OCI-LY1 (cell line): ENCODE measurements around the gene NFE2L1.
A peak's percentile ranks its signal among the peaks of the same experiment; 100 is the strongest.

Source experiments
- H2AFZ ChIP-seq: fragments of 200-600 bp; sonication (generic), shearing (Covaris generic); 2 replicates; pipeline ENCODE4 v1.6.0; 2014; ENCODE audit warnings: antibody characterized with exemption, mild to moderate bottlenecking, low read length
- H3F3A ChIP-seq: fragments of 200-600 bp; sonication (generic), shearing (Covaris generic); 2 replicates; pipeline ENCODE4 v1.6.0; 2014; ENCODE audit warnings: mild to moderate bottlenecking, antibody characterized with exemption, low read length, moderate library complexity; ENCODE audit not compliant: insufficient read depth
- H3K27ac ChIP-seq: fragments of 200-600 bp; sonication (generic); 2 replicates; pipeline ENCODE4 v1.5.1; 2014; ENCODE audit warnings: low read length, mixed run types, mild to moderate bottlenecking, low read depth; ENCODE audit not compliant: poor library complexity, severe bottlenecking
- H3K27me3 ChIP-seq: fragments of 200-600 bp; sonication (generic); 2 replicates; pipeline ENCODE4 v1.6.0; 2014; ENCODE audit warnings: antibody characterized with exemption, mild to moderate bottlenecking, low read length, moderate library complexity; ENCODE audit not compliant: insufficient read depth
- H3K36me3 ChIP-seq: fragments of 200-600 bp; sonication (generic); 2 replicates; pipeline ENCODE4 v1.6.1; 2014; ENCODE audit warnings: mild to moderate bottlenecking, antibody characterized with exemption, low read length, moderate library complexity, mixed read lengths; ENCODE audit not compliant: insufficient read depth
- H3K4me1 ChIP-seq: fragments of 200-600 bp; sonication (generic); 2 replicates; pipeline ENCODE4 v1.5.1; 2014; ENCODE audit warnings: mild to moderate bottlenecking, low read length, moderate library complexity; ENCODE audit not compliant: insufficient read depth, severe bottlenecking
- H3K4me2 ChIP-seq: fragments of 200-600 bp; sonication (generic), shearing (Covaris generic); 2 replicates; pipeline ENCODE4 v1.6.1; 2014; ENCODE audit warnings: low read length
- H3K4me3 ChIP-seq: fragments of 200-600 bp; sonication (generic); 2 replicates; pipeline ENCODE4 v1.5.1; 2014; ENCODE audit warnings: low read length, low read depth, mild to moderate bottlenecking, mixed read lengths; ENCODE audit not compliant: poor library complexity, severe bottlenecking
- H3K79me2 ChIP-seq: fragments of 200-600 bp; shearing (Covaris generic); 2 replicates; pipeline ENCODE4 v1.6.1; 2016; ENCODE audit warnings: mixed run types, low read length, mixed read lengths; ENCODE audit not compliant: insufficient read depth
- H3K9ac ChIP-seq: fragments of 200-600 bp; sonication (generic), shearing (Covaris generic); 2 replicates; pipeline ENCODE4 v1.6.1; 2014; ENCODE audit warnings: mild to moderate bottlenecking, low read length, mixed read lengths
- H3K9me2 ChIP-seq: fragments of 200-600 bp; sonication (generic), shearing (Covaris generic); 2 replicates; pipeline ENCODE4 v1.6.1; 2014; ENCODE audit warnings: low read depth, mild to moderate bottlenecking, low read length, mixed read lengths
- H3K9me3 ChIP-seq: fragments of 200-600 bp; shearing (Covaris generic); 2 replicates; pipeline ENCODE4 v1.6.1; 2014; ENCODE audit warnings: low read length, mixed read lengths
- H4K20me1 ChIP-seq: fragments of 200-600 bp; sonication (generic), shearing (Covaris generic); 2 replicates; pipeline ENCODE4 v1.6.0; 2016; ENCODE audit warnings: mild to moderate bottlenecking, low read length; ENCODE audit not compliant: insufficient read depth
- CTCF ChIP-seq: fragments of 200-600 bp; sonication (generic), shearing (Covaris generic); IDR thresholded peaks from 2 replicates; pipeline ENCODE4 v1.5.1; 2017; ENCODE audit warnings: mild to moderate bottlenecking, antibody characterized with exemption, low read length, moderate library complexity, mixed read lengths
- EZH2 ChIP-seq: fragments of 200-600 bp; sonication (generic), shearing (Covaris generic); IDR thresholded peaks from 2 replicates; pipeline ENCODE4 v1.8.0; 2017; ENCODE audit warnings: borderline replicate concordance, mixed run types, mild to moderate bottlenecking, antibody characterized with exemption, low read length, moderate library complexity, mixed read lengths

NFE2L1 gene

GRCh38 chr17:48100591-48101011 lies 52.4 kb downstream of the NFE2L1 start:
- Histone ChIP-seq H3K4me3 (peak overlapping the region; percentile 75), H3K36me3 (no peaks in the 10 kb centered on the region), H2AFZ (no peak overlapping the region), H3K9me2 (no peaks in the 10 kb centered on the region), H3K27ac (no peak overlapping the region), H3K27me3 (no peaks in the 10 kb centered on the region), H3K9me3 (peaks cover 3% of the 10 kb centered on the region), H3F3A (no peaks in the 10 kb centered on the region), H3K79me2 (peaks cover 20% of the 10 kb centered on the region), H3K4me2 (peak overlapping the region; percentile 78), H4K20me1 (no peaks in the 10 kb centered on the region), H3K4me1 (peaks cover 21% of the 10 kb centered on the region), H3K9ac (peak overlapping the region; percentile 65)
- TF ChIP-seq EZH2 (no peak), CTCF (no peak)

- Histone ChIP-seq H3K9me2 (no peaks in the 10 kb centered on the region), H3F3A (no peaks in the 10 kb centered on the region), H3K36me3 (no peaks in the 10 kb centered on the region), H3K4me1 (peaks cover 21% of the 10 kb centered on the region), H3K4me2 (peak within 1 kb of the TSS; percentile 78), H3K79me2 (peaks cover 17% of the 10 kb centered on the region), H3K27me3 (no peaks in the 10 kb centered on the region), H3K27ac (peak within 1 kb of the TSS; percentile 47), H2AFZ (no peak within 1 kb of the TSS), H3K4me3 (peak within 1 kb of the TSS; percentile 75), H3K9me3 (peaks cover 3% of the 10 kb centered on the region), H3K9ac (peak within 1 kb of the TSS; percentile 65), H4K20me1 (no peaks in the 10 kb centered on the region)
- TF ChIP-seq EZH2 = no peak
These were observed 53.0 kb downstream of the NFE2L1 start, which contains the start of gene CBX1 for GRCh38 chr17:48101012-48101720. CBX1 (minus strand) TSS chr17:48101478; CDS start chr17:48077004, 24,474 bp downstream.

GRCh38 chr17:48102043-48102750 lies 54.0 kb downstream of the NFE2L1 start:
- Histone ChIP-seq H3K36me3 (no peaks in the 10 kb centered on the region), H3K4me1 (peaks cover 26% of the 10 kb centered on the region), H2AFZ (no peak overlapping the region), H3K9ac (0 out of 2 replicates have a peak overlapping the region, but pooled peaks have one; percentile 65), H3K4me2 (peak overlapping the region; percentile 78), H4K20me1 (no peaks in the 10 kb centered on the region), H3K4me3 (peak overlapping the region; percentile 75), H3K27me3 (no peaks in the 10 kb centered on the region), H3K27ac (no peak overlapping the region), H3K79me2 (peaks cover 15% of the 10 kb centered on the region), H3K9me2 (no peaks in the 10 kb centered on the region), H3K9me3 (peaks cover 3% of the 10 kb centered on the region), H3F3A (no peaks in the 10 kb centered on the region)
- no peak for TF ChIP-seq CTCF
- no peak for TF ChIP-seq EZH2
